GM18861 (cell line): ENCODE measurements around the gene TBXAS1.

Experiments used
- ATAC-seq: cut with Tn5 transposase; IDR thresholded peaks from one replicate; pipeline ENCODE4 v1.9.1; 2021; ENCODE audit not compliant: unreplicated experiment

The TBXAS1 gene

DNA sequence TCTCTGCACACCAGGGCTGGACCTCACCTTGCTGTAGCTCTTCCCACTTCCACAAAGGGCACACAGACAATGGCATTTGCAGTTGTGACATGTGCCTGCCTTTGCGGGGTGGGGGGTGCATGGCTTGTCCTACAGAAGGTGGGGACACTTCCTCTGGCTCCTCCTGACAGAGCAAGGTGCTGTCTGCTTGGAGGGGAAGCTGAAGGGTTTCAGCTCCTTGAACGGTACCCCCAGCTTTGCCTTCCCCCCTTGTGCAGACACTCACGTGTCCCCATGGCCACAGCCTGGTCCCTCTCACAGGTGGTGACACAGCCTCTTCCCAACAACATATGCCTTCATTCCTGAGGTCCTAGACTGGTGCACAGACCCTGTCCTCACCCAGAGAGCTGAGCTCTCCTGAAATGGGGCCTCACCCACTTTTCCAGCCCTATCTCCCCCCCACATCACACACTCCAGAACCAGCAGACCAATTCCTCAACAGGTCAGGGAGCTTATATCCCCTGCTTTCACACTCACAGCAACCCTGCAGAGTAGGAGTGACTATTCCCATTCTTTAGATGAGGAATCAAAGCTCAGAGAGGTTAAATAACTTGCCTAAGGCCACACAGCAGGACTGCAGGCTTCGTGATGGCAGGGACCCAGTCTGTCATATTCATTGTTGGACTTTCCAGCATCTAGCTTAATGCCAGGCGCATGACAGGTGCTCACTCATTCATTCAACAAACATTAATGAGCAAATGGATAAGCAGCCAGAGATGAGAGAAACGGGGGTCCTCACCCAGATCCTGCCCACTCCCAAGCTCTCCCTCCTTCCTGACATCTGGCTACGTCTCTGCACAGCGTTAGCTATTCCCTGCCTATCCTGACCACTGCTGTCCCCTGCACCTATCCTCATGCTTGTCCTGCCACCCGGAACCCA, 189.3 kb downstream of the TBXAS1 start:
- no peak for ATAC-seq

- ATAC-seq = no peak
Observed at GRCh38 chr7:140019172-140019571, 190.1 kb downstream of the TBXAS1 start.

GRCh38 chr7:140019606-140020005, 190.5 kb downstream of the TBXAS1 start:
- no peak for ATAC-seq

- ATAC-seq = no peak
Observed at GRCh38 chr7:140021603-140022002, 192.5 kb downstream of the TBXAS1 start.

DNA sequence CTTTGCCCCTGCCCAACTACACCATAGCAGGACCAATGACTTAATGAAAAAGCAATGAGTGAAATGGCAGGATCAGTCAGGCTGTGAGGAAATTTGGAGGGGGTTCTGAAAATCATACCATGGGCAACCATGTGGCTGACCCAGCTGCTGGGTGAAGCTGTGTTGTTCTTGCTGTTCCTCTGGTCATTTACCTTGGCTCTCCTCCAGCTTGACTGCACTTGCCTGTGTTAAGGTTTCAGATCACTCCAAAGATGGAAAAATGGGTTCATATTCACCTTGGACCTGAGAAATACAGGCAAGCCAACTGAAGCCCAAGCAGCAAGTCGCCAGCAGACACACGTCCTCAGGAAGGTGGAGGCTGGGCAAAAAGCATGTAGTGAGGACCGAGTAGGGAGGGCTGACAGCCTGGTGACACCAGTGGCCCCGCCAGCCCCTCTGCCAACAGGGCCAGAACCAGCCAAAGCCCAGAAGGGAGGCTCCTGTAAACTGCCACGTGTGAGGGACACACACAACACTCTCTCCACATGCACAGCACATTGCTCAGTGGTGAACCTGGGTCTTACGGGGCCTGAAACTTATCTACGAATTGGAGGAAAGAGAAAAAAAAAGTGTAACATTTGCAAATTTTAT, 193.6 kb downstream of the TBXAS1 start:
- no peak for ATAC-seq

DNA sequence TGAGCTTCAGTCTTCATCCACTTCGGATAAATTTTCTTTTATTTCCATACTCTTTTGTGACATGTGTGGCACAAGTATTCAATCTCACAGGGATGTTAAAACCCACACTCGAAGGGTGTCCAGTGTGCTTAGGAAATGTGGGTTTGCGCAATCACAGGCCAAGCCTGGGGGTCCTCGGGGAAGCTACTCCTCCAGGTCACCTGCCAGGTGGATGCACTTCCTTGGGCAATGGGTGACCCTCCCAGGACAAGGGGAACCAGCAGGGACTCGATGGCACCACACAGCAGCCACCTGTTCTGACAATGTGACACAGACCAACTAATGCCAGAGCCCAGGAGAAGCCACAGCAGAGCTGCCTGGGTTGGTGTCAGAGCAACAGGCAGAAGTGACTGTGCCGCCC, 194.7 kb downstream of the TBXAS1 start:
- ATAC-seq = no peak

- no peak for ATAC-seq
Observed at GRCh38 chr7:140024585-140024984, 195.5 kb downstream of the TBXAS1 start.

GRCh38 chr7:140025241-140025640, 196.2 kb downstream of the TBXAS1 start:
- ATAC-seq = no peak

DNA sequence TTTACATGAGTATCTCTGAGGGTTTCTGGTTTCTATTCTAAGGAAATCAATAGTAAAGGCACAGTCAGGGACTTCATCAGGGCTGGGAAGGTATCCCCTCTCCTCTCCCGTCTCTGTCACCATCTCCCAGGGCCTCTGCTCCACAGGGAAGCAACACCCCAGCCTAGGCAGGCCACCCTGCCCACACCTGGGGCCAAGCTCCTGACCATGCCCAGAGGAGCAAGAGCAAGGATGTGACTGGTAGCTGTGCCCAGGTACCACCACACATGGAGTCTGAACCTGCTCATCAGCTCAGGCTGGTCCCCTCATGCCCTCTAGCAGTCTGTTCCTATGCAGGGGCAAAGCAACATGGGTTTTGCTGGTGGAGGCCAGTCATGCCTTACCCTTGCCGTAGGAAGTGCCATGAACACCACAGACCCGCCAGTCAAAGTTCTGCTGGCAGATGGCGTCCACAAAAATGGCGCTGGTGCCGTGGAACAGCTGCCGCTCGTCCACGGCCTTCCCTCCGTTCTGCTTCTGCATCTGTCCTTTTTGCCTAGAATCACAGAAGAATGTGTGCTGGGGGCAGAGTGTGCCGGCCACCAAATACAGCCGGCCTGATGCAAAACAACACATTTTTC, 196.9 kb downstream of the TBXAS1 start:
- ATAC-seq = no peak

DNA sequence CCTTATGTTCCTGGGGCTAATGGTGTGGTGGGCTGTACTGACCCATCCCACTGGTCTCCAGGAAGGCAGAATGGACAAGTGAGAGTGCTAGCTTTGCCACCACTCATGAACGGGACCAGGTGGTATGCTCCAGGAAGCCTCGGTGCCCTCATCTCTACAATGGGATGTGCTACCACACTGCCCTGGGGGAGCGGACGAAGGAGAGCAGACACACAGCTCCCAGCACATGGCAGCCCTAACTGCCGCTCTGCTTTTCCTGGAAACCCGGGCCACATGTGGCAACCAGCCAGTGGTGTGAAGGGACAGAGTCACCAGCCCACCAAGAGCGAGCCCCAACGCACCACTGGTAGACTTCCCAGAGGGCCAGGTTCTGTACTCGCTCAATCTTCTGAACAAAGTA, 197.9 kb downstream of the TBXAS1 start:
- ATAC-seq = no peak

- ATAC-seq = no peak
Observed at GRCh38 chr7:140027858-140028257, 198.8 kb downstream of the TBXAS1 start.

DNA sequence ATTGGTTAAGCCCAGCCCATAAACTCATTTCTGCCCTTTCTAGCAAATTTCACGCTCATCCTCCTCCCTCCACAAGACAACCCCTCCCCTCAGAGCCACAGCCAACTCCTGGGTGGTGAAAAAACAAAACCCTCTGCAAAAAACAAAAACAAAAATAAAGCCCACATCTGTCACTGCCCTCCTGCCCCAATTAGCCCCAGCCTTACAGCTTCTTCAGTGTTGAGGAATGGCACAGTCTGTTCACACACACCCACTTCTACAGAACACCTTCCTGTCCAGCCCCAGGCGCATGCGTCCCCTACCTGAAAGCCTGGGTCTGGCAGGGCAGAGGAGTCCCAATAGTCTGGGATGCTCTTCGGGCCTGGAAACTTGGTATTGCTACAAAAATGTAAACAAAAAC, 199.2 kb downstream of the TBXAS1 start:
- no peak for ATAC-seq

- ATAC-seq = no peak
Observed at GRCh38 chr7:140029072-140029471, 200.0 kb downstream of the TBXAS1 start.

DNA sequence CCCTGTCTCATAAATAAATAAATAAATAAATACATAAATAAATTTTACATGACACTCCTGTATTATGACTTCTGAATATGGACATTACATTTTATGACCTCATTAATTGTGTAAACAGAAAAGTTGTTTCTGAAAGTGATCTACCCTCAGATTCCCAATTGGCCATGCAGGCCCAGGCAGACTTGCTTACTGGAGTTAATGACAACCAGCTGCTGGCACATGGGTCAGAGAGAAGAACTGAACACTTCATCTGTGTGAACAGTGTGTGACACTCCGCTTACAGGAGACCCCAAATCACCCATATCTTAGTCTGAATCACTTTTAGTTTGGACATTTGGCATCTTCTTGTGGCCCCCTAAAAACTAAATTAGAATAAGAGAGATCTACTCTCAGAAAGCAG, 202.3 kb downstream of the TBXAS1 start:
- no peak for ATAC-seq

DNA sequence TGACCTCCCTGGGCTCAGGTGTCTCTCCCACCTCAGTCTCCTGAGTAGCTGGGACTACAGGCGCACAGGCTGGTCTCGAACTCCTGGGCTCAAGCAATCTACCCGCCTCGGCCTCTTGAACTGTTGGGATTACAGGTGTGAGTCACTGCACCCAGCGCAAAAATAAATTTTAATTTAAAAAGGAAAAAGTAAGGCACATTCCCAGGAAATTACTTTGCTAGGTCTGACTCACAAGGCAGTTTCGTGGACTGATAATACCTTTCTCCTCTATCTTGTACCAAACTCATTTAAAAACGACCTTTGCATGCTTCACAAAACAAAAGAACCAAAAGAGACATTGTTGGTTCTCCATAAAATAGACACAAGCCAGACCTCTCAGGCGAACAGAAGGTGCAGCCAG, 204.0 kb downstream of the TBXAS1 start:
- ATAC-seq = no peak

DNA sequence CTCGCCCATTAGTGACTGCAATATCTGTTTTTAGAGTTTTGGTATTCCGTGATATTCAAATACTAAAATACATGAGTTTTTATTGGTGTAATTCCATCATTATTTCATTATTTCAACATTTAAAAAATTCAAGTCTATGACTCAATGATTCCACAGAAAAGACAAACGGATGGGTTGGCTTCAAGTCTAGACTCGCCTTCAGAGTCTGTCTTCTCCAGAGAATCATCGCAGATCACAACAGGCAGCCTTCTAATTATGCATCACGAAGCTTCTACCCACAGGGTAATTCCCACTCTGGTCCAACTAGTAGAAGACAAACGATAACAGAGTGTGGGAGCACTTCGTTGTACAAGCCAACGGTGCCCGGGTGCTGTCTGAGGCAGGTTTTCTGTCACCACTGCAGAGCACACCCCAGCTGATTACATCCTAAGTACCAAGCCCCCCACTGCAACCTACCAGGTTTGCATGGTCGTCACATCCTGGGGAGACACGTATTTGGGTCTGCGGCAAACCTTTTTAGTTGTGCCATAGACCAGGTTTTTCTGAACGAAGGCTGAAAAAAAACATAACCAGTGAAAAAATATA, 204.8 kb downstream of the TBXAS1 start:
- no peak for ATAC-seq

- ATAC-seq = no peak
Observed at GRCh38 chr7:140034421-140034820, 205.4 kb downstream of the TBXAS1 start.

DNA sequence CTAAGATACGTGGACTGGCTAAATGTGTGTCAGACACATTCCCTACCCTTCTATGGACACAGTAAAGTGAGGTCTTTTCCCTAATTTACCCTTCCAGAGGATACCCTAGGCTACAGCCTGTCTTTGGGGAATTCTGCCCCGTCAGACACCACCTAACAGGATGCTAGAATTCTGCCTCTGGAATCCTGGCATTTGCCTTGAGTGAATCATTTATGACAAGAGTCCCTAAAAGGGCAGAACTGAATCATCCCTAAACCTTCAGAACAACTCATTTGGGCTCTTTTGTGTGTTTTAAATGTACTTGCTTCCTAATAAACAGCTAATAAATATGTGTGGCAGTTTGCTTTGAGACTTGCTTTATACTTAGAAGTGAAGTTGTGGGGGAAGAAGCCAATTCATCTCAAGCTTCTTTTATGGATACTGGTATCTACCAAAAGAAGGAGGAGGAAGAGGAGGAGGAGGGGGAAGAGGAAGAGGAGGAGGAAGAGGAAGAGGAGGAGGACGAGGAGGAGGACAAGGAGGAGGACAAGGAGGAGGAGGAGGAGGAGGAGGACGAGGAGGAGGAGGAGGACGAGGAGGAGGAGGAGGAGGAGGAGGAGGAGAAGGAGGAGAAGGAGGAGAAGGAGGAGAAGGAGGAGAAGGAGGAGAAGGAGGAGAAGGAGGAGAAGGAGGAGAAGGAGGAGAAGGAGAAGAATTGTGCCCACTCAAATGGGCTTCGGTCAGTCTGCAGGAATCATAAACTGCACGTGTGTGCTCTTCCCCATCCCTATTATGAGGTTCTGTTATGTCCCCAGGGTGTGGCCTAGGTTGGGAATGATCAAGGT, 206.5 kb downstream of the TBXAS1 start:
- ATAC-seq = no peak

- no peak for ATAC-seq
Observed at GRCh38 chr7:140036224-140036962, 207.3 kb downstream of the TBXAS1 start.

DNA sequence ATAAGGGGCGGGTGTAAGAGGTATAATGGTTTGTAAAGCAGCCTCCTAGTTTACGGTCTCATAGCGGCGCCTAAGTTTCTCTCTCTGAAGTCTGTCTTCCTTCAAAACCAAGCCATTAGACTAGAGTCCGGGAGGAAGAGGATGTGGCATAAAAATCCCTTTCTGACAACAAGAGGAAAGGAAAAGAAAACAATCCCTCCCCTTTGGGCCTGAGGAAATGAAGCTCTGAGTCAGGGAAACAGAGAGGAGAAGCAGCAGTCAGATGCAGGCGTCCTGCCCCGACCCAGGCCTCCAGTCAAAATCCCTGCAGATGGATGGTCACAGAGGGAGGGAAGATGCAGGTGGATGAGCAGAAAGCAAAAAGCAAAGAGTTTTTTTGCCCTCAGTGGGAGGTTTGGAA, 210.0 kb downstream of the TBXAS1 start:
- no peak for ATAC-seq
